ENCODE measurements around the gene NEMF. TPM values are rescaled to one million over a fixed set of nuclear protein-coding genes. Genes with fewer than 3 reads are reported as not detected.
A peak's percentile ranks its signal among the peaks of the same experiment; 100 is the strongest.

The NEMF gene
- total RNA-seq, 1 experiment from 2014 or later: 62.7 TPM

- CTCF ChIA-PET: interaction anchor here (0.6 to 3.0 kb wide), 6 partner anchors 82 to 150 kb away, joined by 3 to 23 read pairs (median 4); partner anchors contain the start of genes DNAAF2, NEMF, POLE2 and RPL36AL
- Histone ChIP-seq H3K36me3 (ENCODE audit: control insufficient read depth, insufficient read depth, low read length) (no peaks in the 10 kb centered on the region), H3K27me3 (replicated peaks; ENCODE audit: control insufficient read depth, insufficient read depth, low read length) (no peaks in the 10 kb centered on the region), H3K4me1 (peaks cover 29% of the 10 kb centered on the region), H3K4me3 (ENCODE audit: low read depth, low read length) (peak overlapping the region; percentile 99), H3K9me3 (no peaks in the 10 kb centered on the region)
- Mint-ChIP-seq H3K27ac (ENCODE audit: unreplicated experiment) (peak overlapping the region; percentile 79), H3K4me3 (ENCODE audit: unreplicated experiment) (peak overlapping the region; percentile 79), H3K4me1 (ENCODE audit: low read depth, unreplicated experiment) (peaks cover 10% of the 10 kb centered on the region), H3K27me3 (ENCODE audit: insufficient read depth, unreplicated experiment) (no peaks in the 10 kb centered on the region), H3K9me3 (ENCODE audit: unreplicated experiment) (no peaks in the 10 kb centered on the region), H3K36me3 (ENCODE audit: insufficient read depth, unreplicated experiment) (peaks cover 54% of the 10 kb centered on the region)
- TSS peak; percentile 28 for BruUV-seq (replicated peaks)
- peak in 1 of 2 experiments; percentile 33 for DNase-seq
- intact Hi-C loops (cut with micrococcal nuclease; ENCODE audit: unreplicated experiment): loop anchor here (1.0 to 10.0 kb wide), 5 partner anchors 48 to 335 kb away; partner anchors contain the start of gene POLE2
- POLR2A ChIA-PET: interaction anchor here (0.5 to 3.3 kb wide), 6 partner anchors 19 to 543 kb away, joined by 3 to 22 read pairs (median 7); partner anchors contain the start of genes DMAC2L, L2HGDH, MGAT2 and POLE2
- TF ChIP-seq CTCF (IDR thresholded peaks at IDR 0.05; ENCODE audit: insufficient read depth in 1 of 2, low read depth in 1 of 2, low read length in 1 of 2, severe bottlenecking in 1 of 2, unreplicated experiment in 1 of 2): no peak
These were observed 82.9 kb downstream of the NEMF start for GRCh38 chr14:49769581-49770211.

GRCh38 chr14:49769171-49769570, 83.4 kb downstream of the NEMF start:
- peaks cover 29% of the 10 kb centered on the region for H3K4me1 ChIP-seq
- Mint-ChIP-seq H3K9me3 (ENCODE audit: unreplicated experiment) (no peaks in the 10 kb centered on the region), H3K27me3 (ENCODE audit: insufficient read depth, unreplicated experiment) (no peaks in the 10 kb centered on the region), H3K27ac (ENCODE audit: unreplicated experiment) (peak overlapping the region; percentile 79), H3K4me1 (ENCODE audit: low read depth, unreplicated experiment) (peaks cover 10% of the 10 kb centered on the region), H3K36me3 (ENCODE audit: insufficient read depth, unreplicated experiment) (peaks cover 49% of the 10 kb centered on the region), H3K4me3 (ENCODE audit: unreplicated experiment) (peak overlapping the region; percentile 79)
- intact Hi-C loops (cut with micrococcal nuclease; ENCODE audit: unreplicated experiment): loop anchor here (10.0 kb wide), 1 partner anchor 336 kb away; no protein-coding TSS in a partner anchor
- POLR2A ChIA-PET: interaction anchor here (0.6 to 3.3 kb wide), 5 partner anchors 66 to 543 kb away, joined by 3 to 22 read pairs (median 3); partner anchors contain the start of genes DMAC2L, L2HGDH, MGAT2 and POLE2
- CTCF ChIA-PET: interaction anchor here (1.2 to 3.0 kb wide), 2 partner anchors 83 to 135 kb away, joined by 4 to 23 read pairs; partner anchors contain the start of genes DNAAF2 and NEMF
- H3K36me3 ChIP-seq (ENCODE audit: control insufficient read depth, insufficient read depth, low read length): no peaks in the 10 kb centered on the region
- H3K9me3 ChIP-seq: no peaks in the 10 kb centered on the region
- TSS peak; percentile 52 for BruUV-seq (replicated peaks)
- no peaks in the 10 kb centered on the region for H3K27me3 ChIP-seq (replicated peaks; ENCODE audit: control insufficient read depth, insufficient read depth, low read length)
- DNase-seq: no peak
- H3K4me3 ChIP-seq (ENCODE audit: low read depth, low read length): peak overlapping the region; percentile 99
- TF ChIP-seq CTCF (IDR thresholded peaks at IDR 0.05; ENCODE audit: insufficient read depth in 1 of 2, low read depth in 1 of 2, low read length in 1 of 2, severe bottlenecking in 1 of 2, unreplicated experiment in 1 of 2): no peak

- Histone ChIP-seq H3K4me1 (peaks cover 29% of the 10 kb centered on the region), H3K36me3 (ENCODE audit: control insufficient read depth, insufficient read depth, low read length) (no peaks in the 10 kb centered on the region), H3K27me3 (replicated peaks; ENCODE audit: control insufficient read depth, insufficient read depth, low read length) (no peaks in the 10 kb centered on the region), H3K4me3 (ENCODE audit: low read depth, low read length) (peak overlapping the region; percentile 99), H3K9me3 (no peaks in the 10 kb centered on the region)
- ChIA-PET POLR2A (interaction anchor here (0.5 to 3.3 kb wide), 13 partner anchors 30 to 462 kb away, joined by 3 to 22 read pairs (median 4); partner anchors contain the start of genes MGAT2, POLE2, RPL36AL and RPS29), CTCF (interaction anchor here (0.5 to 3.0 kb wide), 5 partner anchors 12 to 134 kb away, joined by 3 to 23 read pairs (median 4); partner anchors contain the start of genes DNAAF2 and NEMF)
- TSS peak; percentile 16 for BruUV-seq (replicated peaks)
- peaks cover 10% of the 10 kb centered on the region for H3K4me1 Mint-ChIP-seq (ENCODE audit: low read depth, unreplicated experiment)
- H3K4me3 Mint-ChIP-seq (ENCODE audit: unreplicated experiment): peak overlapping the region; percentile 79
- peak; percentile 47 to 70 for DNase-seq
- H3K27me3 Mint-ChIP-seq (ENCODE audit: insufficient read depth, unreplicated experiment): no peaks in the 10 kb centered on the region
- H3K9me3 Mint-ChIP-seq (ENCODE audit: unreplicated experiment): no peaks in the 10 kb centered on the region
- intact Hi-C loops (cut with micrococcal nuclease; ENCODE audit: unreplicated experiment): loop anchor here (10.0 kb wide), 1 partner anchor 336 kb away; no protein-coding TSS in a partner anchor
- H3K27ac Mint-ChIP-seq (ENCODE audit: unreplicated experiment): peak overlapping the region; percentile 79
- no peak for TF ChIP-seq CTCF (IDR thresholded peaks at IDR 0.05; ENCODE audit: insufficient read depth in 1 of 2, low read depth in 1 of 2, low read length in 1 of 2, severe bottlenecking in 1 of 2, unreplicated experiment in 1 of 2)
- peaks cover 45% of the 10 kb centered on the region for H3K36me3 Mint-ChIP-seq (ENCODE audit: insufficient read depth, unreplicated experiment)
These were observed 84.1 kb downstream of the NEMF start for GRCh38 chr14:49768301-49769121.
